HEK293 (cell line): ENCODE measurements around the gene ANTKMT.
A peak's percentile ranks its signal among the peaks of the same experiment; 100 is the strongest.
"Not testable (repeated sequence)": the region's sequence is repeated elsewhere in the genome, so short reads cannot be mapped to it uniquely, and the experiment has no call there.

Source experiments
- CTCF ChIA-PET: fragments of 350-600 bp; formaldehyde crosslinking; extraction: SDS; loops from one replicate; lab custom pipeline; 2021; ENCODE audit warnings: antibody characterized with exemption; lab: Yijun Ruan, JAX
- POLR2A ChIA-PET: fragments of 300-600 bp; formaldehyde crosslinking; extraction: SDS; loops from one replicate; lab custom pipeline; 2020; ENCODE audit warnings: antibody characterized with exemption, inconsistent platforms; lab: Yijun Ruan, JAX
- H3K27ac ChIP-seq: fragments of 200-500 bp; sonication (Bioruptor generic); 2 replicates; pipeline ENCODE4 v1.5.1; 2014; ENCODE audit warnings: low read depth, low read length, control low read depth, inconsistent platforms; ENCODE audit errors: extremely low read depth
- H3K36me3 ChIP-seq, 2 experiments: fragments of 200-500 bp in 1 of 2; sonication (Bioruptor generic) in 1 of 2; 1 replicate in 1 of 2; 2 replicates in 1 of 2; pipeline ENCODE4 v1.5.1; 2014 to 2017; ENCODE audit warnings: inconsistent platforms in 2 of 2, low read length in 2 of 2; ENCODE audit not compliant: control insufficient read depth in 2 of 2, insufficient read depth in 1 of 2
- H3K4me1 ChIP-seq: fragments of 200-500 bp; sonication (Bioruptor generic); 2 replicates; pipeline ENCODE4 v1.5.1; 2014; ENCODE audit warnings: mild to moderate bottlenecking, low read length, inconsistent platforms; ENCODE audit not compliant: control insufficient read depth, insufficient read depth
- H3K4me3 ChIP-seq: 2 replicates; pipeline ENCODE4 v1.5.1; 2011; ENCODE audit warnings: low read depth, mild to moderate bottlenecking, control low read depth, low read length, moderate library complexity
- H3K9me3 ChIP-seq: fragments of 200-500 bp; sonication (Bioruptor generic); 2 replicates; pipeline ENCODE4 v1.5.1; 2014; ENCODE audit warnings: low read depth, low read length, inconsistent platforms; ENCODE audit not compliant: control insufficient read depth, insufficient read depth
- EGR2 ChIP-seq: fragments of 450-650 bp; formaldehyde crosslinking; IDR thresholded peaks from 2 replicates; pipeline ENCODE4 v1.5.1; 2016; ENCODE audit warnings: low read depth, missing biosample characterization, missing genetic modification characterization
- GLI2 ChIP-seq: fragments of 450-650 bp; formaldehyde crosslinking; IDR thresholded peaks from 2 replicates; pipeline ENCODE4; 2017; ENCODE audit warnings: missing biosample characterization, missing genetic modification characterization, low read depth, borderline replicate concordance
- HOXA7 ChIP-seq: sonication (generic); formaldehyde crosslinking; IDR thresholded peaks from 2 replicates; pipeline ENCODE4 v1.8.1; 2022; ENCODE audit warnings: missing genetic modification reagents, borderline replicate concordance
- PRDM10 ChIP-seq: fragments of 450-650 bp; formaldehyde crosslinking; IDR thresholded peaks from 2 replicates; pipeline ENCODE4 v1.5.1; 2016; ENCODE audit warnings: missing biosample characterization, missing genetic modification characterization
- ZBTB11 ChIP-seq: fragments of 450-650 bp; formaldehyde crosslinking; conservative IDR thresholded peaks from 2 replicates; pipeline ENCODE4 v1.5.1; 2016; ENCODE audit warnings: low read depth, missing biosample characterization, missing genetic modification characterization
- ZEB2 ChIP-seq: fragments of 450-650 bp; formaldehyde crosslinking; IDR thresholded peaks from 2 replicates; pipeline ENCODE4 v1.5.1; 2016; ENCODE audit warnings: missing biosample characterization, missing genetic modification characterization
- ZFHX2 ChIP-seq: fragments of 450-650 bp; formaldehyde crosslinking; conservative IDR thresholded peaks from 2 replicates; pipeline ENCODE4 v1.5.1; 2016; ENCODE audit warnings: missing biosample characterization, missing genetic modification characterization
- ZNF121 ChIP-seq: fragments of 450-650 bp; formaldehyde crosslinking; IDR thresholded peaks from 2 replicates; pipeline ENCODE4 v1.5.1; 2016; ENCODE audit warnings: missing biosample characterization, missing genetic modification characterization
- ZNF18 ChIP-seq: fragments of 450-650 bp; formaldehyde crosslinking; IDR thresholded peaks from 2 replicates; pipeline ENCODE4 v1.5.1; 2016; ENCODE audit warnings: missing biosample characterization, missing genetic modification characterization
- ZNF239 ChIP-seq: fragments of 450-650 bp; formaldehyde crosslinking; IDR thresholded peaks from 2 replicates; pipeline ENCODE4 v1.5.1; 2016; ENCODE audit warnings: missing biosample characterization, missing genetic modification characterization
- ZNF324 ChIP-seq: fragments of 450-650 bp; formaldehyde crosslinking; IDR thresholded peaks from 2 replicates; pipeline ENCODE4 v1.5.1; 2016; ENCODE audit warnings: missing biosample characterization, missing genetic modification characterization
- ZNF629 ChIP-seq: fragments of 450-650 bp; formaldehyde crosslinking; IDR thresholded peaks from 2 replicates; pipeline ENCODE4 v1.5.1; 2017; ENCODE audit warnings: missing biosample characterization, missing genetic modification characterization

The ANTKMT gene

GRCh38 chr16:741986-742629 is 21.2 kb downstream of the ANTKMT start:
- CTCF ChIA-PET: interaction anchor here (1.4 to 3.2 kb wide), 3 partner anchors 15 to 44 kb away, joined by 5 to 16 read pairs (median 12); no protein-coding TSS in a partner anchor
- Histone ChIP-seq H3K27ac (no peak overlapping the region), H3K4me3 (no peak overlapping the region)
- TF ChIP-seq ZNF324 (tag by site-specific recombination): no peak
- TF ChIP-seq ZNF239 (tag by site-specific recombination): no peak
- TF ChIP-seq ZBTB11 (tag by site-specific recombination): no peak
- TF ChIP-seq ZNF121 (tag by site-specific recombination): no peak
- TF ChIP-seq ZNF18 (tag by site-specific recombination): no peak
- peak; percentile 50; the same call in 1 of the 2 replicates for TF ChIP-seq ZEB2 (tag by site-specific recombination)
- TF ChIP-seq, all 188 proteins: peak for 1
- Histone ChIP-seq H3K36me3 (peaks cover 3 to 14% of the 10 kb centered on the region in 2 experiments; a peak in 2 of 3 replicates), H3K4me1 (0 out of 2 replicates have a peak, but pooled peaks cover 2% of the 10 kb centered on the region), H3K9me3 (no peaks in the 10 kb centered on the region)
- POLR2A ChIA-PET: no interaction called here

- H3K9me3 ChIP-seq, POLR2A ChIA-PET, H3K27ac ChIP-seq, H3K36me3 ChIP-seq, H3K4me3 ChIP-seq, H3K4me1 ChIP-seq: not testable (repeated sequence)
- CTCF ChIA-PET: interaction anchor here (0.9 to 3.8 kb wide), 4 partner anchors 24 to 42 kb away, joined by 3 to 11 read pairs (median 4); no protein-coding TSS in a partner anchor
Observed at GRCh38 chr16:742894-743293, 21.9 kb downstream of the ANTKMT start.

- Histone ChIP-seq H3K27ac (no peak overlapping the region), H3K4me3 (no peak overlapping the region), H3K4me1 (0 out of 2 replicates have a peak, but pooled peaks cover 2% of the 10 kb centered on the region), H3K9me3 (no peaks in the 10 kb centered on the region), H3K36me3 (peaks cover 0 to 4% of the 10 kb centered on the region in 2 experiments; a peak in 2 of 3 replicates)
- POLR2A ChIA-PET: no interaction called here
- TF ChIP-seq GLI2 (no peak), ZFHX2 (0 out of 2 replicates have a peak, but pooled peaks have one; percentile 29), HOXA7 (CRISPR knock-in tag) (no peak), ZNF629 (tag by site-specific recombination) (no peak), EGR2 (peak; percentile 40), PRDM10 (tag by site-specific recombination) (peak; percentile 54; the same call in 1 of the 2 replicates), ZNF121 (tag by site-specific recombination) (no peak)
- CTCF ChIA-PET: interaction anchor here (0.6 to 3.8 kb wide), 8 partner anchors 14 to 44 kb away, joined by 3 to 11 read pairs (median 3); partner anchors contain the start of genes CHTF18 and RPUSD1
Observed at GRCh38 chr16:743794-744500, 23.0 kb downstream of the ANTKMT start.
